Tibial nerve (tissue), 3 donors: Measurements from ENCODE around the gene ISYNA1.

Experiments
- POLR2A ChIP-seq, 2 donors: fragments of 450-650 bp; IDR thresholded peaks; one replicate each; pipeline ENCODE4 v1.6.1; 2017; ENCODE audit warnings: antibody characterized with exemption in 2 of 2, mild to moderate bottlenecking in 2 of 2, moderate library complexity in 2 of 2
- TF ChIP-seq, protein P1 (sequence below), 5 experiments: fragments of 200-600 bp in 3 of 5; fragments of 450-650 bp in 2 of 5; sonication (generic) in 3 of 5; IDR thresholded peaks; one replicate each; pipeline ENCODE4 v1.5.1; 2016 to 2019; ENCODE audit warnings: antibody characterized with exemption in 5 of 5, mild to moderate bottlenecking in 3 of 5, moderate library complexity in 2 of 5

DNA sequence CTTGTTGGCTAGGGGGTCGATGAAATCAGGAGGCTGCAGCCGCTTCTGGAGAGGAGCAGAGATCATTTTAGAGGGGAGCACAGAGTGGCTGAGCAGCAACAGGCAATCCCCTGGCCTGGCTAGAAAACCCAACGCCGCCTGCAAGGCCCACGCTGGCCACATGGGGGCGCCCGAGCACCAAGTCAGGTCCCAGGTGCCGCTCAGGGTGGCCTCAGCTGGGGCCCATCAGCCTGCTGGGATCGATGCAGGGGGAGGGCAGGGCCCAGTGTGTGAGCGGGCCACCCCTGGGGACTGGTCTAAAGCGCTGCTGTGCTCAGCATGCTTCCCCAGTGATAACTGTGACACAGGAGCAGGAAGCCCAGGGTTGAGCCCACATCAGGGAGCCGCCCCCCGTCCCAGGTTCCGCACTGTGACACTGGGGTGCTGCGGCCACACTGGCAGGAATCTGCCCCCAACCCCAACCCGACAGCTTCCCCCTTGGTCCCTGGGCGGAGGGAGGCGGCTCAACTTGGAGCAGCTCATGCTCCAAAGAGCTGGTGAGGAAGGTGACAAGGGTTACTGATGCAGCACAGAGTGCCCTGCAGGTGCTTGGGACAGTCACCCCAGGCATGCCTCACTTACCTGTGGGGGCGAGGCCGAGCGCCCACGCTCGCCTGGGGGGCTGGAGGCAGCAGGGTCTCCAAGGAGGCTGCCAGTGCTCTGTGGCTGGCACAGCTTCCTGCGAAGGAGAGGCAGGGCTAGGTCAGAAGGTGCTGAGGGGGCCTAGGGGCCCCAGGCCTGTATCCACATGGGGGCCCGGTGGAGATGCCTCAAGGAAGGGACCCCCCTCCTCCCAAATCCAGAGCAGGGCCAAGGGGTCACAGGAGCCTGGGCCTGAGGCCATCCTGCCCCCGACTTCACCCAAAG, 13.3 kb upstream of the ISYNA1 start:
- TF ChIP-seq, protein P1, sequence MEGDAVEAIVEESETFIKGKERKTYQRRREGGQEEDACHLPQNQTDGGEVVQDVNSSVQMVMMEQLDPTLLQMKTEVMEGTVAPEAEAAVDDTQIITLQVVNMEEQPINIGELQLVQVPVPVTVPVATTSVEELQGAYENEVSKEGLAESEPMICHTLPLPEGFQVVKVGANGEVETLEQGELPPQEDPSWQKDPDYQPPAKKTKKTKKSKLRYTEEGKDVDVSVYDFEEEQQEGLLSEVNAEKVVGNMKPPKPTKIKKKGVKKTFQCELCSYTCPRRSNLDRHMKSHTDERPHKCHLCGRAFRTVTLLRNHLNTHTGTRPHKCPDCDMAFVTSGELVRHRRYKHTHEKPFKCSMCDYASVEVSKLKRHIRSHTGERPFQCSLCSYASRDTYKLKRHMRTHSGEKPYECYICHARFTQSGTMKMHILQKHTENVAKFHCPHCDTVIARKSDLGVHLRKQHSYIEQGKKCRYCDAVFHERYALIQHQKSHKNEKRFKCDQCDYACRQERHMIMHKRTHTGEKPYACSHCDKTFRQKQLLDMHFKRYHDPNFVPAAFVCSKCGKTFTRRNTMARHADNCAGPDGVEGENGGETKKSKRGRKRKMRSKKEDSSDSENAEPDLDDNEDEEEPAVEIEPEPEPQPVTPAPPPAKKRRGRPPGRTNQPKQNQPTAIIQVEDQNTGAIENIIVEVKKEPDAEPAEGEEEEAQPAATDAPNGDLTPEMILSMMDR (IDR thresholded peaks at IDR 0.05) = peak; percentile 96 to 98 (median 97)
- no peak for TF ChIP-seq POLR2A (IDR thresholded peaks at IDR 0.05)
